HG02678 (cell line): ENCODE data around the gene SLCO2B1.

ENCODE experiments used
- ATAC-seq: cut with Tn5 transposase; IDR thresholded peaks from one replicate; pipeline ENCODE4 v1.9.1; 2021; ENCODE audit warnings: mild to moderate bottlenecking, moderate library complexity; ENCODE audit not compliant: unreplicated experiment

The SLCO2B1 gene

GRCh38 chr11:75193271-75193670 is 42.4 kb downstream of the SLCO2B1 start:
- no peak for ATAC-seq

- no peak for ATAC-seq
These were observed 42.8 kb downstream of the SLCO2B1 start for GRCh38 chr11:75193711-75194110.

GRCh38 chr11:75194147-75194546 is 43.2 kb downstream of the SLCO2B1 start:
- ATAC-seq = no peak

GRCh38 chr11:75195167-75195962 is 44.5 kb downstream of the SLCO2B1 start:
- no peak for ATAC-seq

DNA sequence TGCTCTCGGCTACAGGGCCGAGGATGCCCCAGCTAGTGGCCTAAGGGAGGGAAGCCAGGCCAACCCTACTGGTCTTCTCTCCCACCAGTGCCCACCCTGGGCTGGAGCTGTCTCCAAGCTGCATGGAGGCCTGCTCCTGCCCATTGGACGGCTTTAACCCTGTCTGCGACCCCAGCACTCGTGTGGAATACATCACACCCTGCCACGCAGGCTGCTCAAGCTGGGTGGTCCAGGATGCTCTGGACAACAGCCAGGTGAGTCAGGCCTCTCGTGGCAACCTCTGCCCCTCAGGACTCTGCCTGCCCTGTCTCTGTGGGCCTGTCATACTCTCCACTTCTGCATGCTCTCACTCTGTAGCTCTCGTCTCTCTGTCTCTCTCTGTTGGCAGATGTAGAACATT is 45.5 kb downstream of the SLCO2B1 start:
- no peak for ATAC-seq

- ATAC-seq = no peak
These were observed 46.8 kb downstream of the SLCO2B1 start for GRCh38 chr11:75197512-75198277.

- no peak for ATAC-seq
These were observed 47.5 kb downstream of the SLCO2B1 start for GRCh38 chr11:75198278-75198973.

- ATAC-seq = no peak
These were observed 48.6 kb downstream of the SLCO2B1 start for GRCh38 chr11:75199412-75199955.

DNA sequence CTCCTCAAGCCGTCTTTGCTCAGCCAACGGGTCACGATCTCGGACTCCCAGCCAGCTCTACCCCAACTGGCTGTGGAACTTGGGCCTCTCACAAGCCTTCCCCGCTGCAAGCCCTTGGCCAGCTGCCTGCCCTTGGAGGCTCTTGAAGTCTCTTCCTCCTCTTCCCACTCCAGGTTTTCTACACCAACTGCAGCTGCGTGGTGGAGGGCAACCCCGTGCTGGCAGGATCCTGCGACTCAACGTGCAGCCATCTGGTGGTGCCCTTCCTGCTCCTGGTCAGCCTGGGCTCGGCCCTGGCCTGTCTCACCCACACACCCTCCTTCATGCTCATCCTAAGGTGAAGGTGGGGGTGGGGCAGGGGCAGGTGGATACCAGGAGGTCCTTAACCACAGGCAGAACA is 49.1 kb downstream of the SLCO2B1 start:
- no peak for ATAC-seq

DNA sequence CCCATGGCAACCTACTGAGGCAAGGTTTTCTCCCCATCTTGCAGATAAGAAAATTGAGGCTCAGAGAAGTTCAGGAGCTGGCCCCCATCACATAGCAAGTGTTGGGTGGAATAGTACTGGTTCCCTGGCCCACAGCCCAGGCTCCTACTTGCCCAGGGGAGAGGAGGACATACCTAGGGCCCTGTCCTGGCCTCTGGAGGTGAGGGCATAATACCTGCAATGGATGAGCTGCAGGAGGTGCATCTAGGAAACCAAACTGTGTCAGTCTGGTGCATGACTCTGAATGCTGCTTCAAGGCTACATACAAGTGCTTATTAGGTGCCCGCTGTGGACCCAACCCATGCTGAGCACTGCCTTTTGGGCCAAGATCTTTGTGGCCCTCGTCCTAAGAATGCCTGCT is 49.6 kb downstream of the SLCO2B1 start:
- ATAC-seq = no peak

DNA sequence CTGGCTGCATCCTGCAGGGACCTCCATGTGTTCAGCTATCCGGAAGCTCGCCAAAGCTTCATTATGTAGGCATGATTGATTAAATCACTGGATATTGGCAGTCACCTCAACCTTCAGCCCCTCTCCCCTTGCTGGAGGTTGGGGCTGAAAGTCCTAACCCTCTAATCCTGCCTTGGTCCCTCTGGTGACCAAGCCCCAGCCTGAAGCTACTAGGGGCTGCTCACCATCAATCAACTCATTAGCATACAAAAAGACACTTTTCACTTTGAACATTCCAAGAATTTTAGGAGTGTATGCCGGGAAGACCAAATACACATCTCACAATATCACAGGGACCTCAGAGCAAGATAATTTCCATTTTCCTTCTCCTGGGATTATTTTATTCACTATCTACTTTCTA is 50.9 kb downstream of the SLCO2B1 start:
- no peak for ATAC-seq

- no peak for ATAC-seq
These were observed 51.3 kb downstream of the SLCO2B1 start for GRCh38 chr11:75202195-75202594.

DNA sequence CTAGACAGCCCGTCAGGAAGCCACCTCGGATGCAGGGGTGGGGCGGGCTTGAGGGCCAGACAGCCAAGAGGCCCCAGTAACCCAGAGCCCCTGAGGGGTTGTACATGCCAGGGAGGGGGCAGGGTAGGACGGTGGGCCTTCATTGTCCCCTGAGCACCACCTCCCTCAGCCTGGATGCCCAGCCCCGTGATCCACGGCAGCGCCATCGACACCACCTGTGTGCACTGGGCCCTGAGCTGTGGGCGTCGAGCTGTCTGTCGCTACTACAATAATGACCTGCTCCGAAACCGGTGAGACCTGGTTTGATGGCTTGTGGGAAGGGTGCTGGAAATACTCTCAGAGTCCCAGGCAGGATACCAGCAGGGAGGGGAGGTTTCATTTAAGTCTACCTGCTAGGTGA is 52.2 kb downstream of the SLCO2B1 start:
- no peak for ATAC-seq

DNA sequence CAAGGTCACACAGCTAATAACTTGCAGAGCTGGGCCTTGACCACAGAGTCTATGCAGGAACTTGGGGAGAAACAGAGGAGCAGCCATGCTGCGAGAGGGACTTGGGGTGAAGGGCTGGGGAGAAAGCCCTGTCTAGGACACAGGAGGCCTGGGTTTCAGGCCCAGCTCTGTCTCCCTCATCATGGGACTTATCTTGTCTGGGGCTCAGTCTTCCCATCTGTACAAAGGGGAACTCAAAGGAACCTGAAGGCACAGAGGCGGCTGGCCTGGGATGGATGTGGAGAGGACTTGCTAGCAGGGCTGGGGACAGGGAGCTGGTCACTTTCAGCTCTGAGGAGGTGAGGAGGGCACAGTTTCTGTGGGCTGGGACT is 52.7 kb downstream of the SLCO2B1 start:
- ATAC-seq = no peak

DNA sequence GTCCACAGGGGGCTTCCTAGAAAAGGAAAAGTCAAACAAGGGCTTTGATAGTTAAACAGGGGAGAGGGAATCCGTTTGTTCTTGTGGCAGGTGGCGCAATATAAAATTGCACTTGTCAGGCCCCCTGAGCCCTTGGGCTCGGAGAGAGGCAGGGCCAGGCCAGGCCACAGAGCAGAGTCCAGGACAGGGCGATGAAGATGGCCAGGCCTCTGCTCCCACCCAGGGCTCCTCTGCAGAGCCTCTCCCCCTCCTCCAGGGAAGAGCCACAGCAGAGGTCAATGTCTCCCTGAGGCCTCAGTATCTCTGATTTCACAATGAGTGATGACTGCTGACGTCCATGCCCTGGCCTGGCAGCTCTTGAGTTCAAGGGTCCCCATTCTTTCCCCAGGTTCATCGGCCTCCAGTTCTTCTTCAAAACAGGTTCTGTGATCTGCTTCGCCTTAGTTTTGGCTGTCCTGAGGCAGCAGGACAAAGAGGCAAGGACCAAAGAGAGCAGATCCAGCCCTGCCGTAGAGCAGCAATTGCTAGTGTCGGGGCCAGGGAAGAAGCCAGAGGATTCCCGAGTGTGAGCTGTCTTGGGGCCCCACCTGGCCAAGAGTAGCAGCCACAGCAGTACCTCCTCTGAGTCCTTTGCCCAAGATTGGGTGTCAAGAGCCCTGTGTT is 53.2 kb downstream of the SLCO2B1 start:
- ATAC-seq = no peak

GRCh38 chr11:75204685-75205563 is 54.0 kb downstream of the SLCO2B1 start:
- ATAC-seq = peak; percentile 79

GRCh38 chr11:75205564-75206020 is 54.7 kb downstream of the SLCO2B1 start:
- no peak for ATAC-seq

- no peak for ATAC-seq
These were observed 57.5 kb downstream of the SLCO2B1 start for GRCh38 chr11:75208446-75208845.

GRCh38 chr11:75212411-75212810 is 61.5 kb downstream of the SLCO2B1 start:
- ATAC-seq = no peak

- no peak for ATAC-seq
These were observed 63.5 kb downstream of the SLCO2B1 start for GRCh38 chr11:75214411-75214821.
